ENCODE results near the gene DUSP3.

- TF ChIP-seq CTCF (conservative IDR thresholded peaks at IDR 0.05) (no peak), ZFX (IDR thresholded peaks at IDR 0.05) (no peak)
These were observed 20.7 kb downstream of the DUSP3 start for GRCh38 chr17:43758086-43758485.

All from C4-2B (cell line).